ENCODE data around the gene ERI3. TPM values are rescaled to one million over a fixed set of nuclear protein-coding genes. Genes with fewer than 3 reads are reported as not detected.

ERI3 gene
- total RNA-seq, 1 donor = 52.8 TPM

- Histone ChIP-seq H3K9me3 (ENCODE audit: low read depth, low read length) (no peaks in the 10 kb centered on the region), H3K79me2 (ENCODE audit: insufficient read depth, low read length) (no peaks in the 10 kb centered on the region), H3K4me2 (ENCODE audit: insufficient read depth, low read length) (peak overlapping the region; percentile 19), H4K20me1 (ENCODE audit: insufficient read depth, low read length) (peaks cover 26% of the 10 kb centered on the region), H3K27ac (ENCODE audit: low read depth, low read length) (no peak overlapping the region), H2AFZ (ENCODE audit: low read length) (no peak overlapping the region), H3K36me3 (ENCODE audit: insufficient read depth, low read length) (no peaks in the 10 kb centered on the region), H3K4me3 (ENCODE audit: insufficient read depth, low read length) (no peak overlapping the region), H3K27me3 (ENCODE audit: insufficient read depth, low read length) (no peaks in the 10 kb centered on the region), H3K4me1 (ENCODE audit: insufficient read depth, low read length) (peaks cover 17% of the 10 kb centered on the region)
- DNase-seq (ENCODE audit: insufficient read length, low spot score, missing footprints) = no peak
- no peak for TF ChIP-seq CTCF (IDR thresholded peaks at IDR 0.05; ENCODE audit: extremely low read depth, low read depth, low read length)
These were observed 79.6 kb downstream of the ERI3 start for GRCh38 chr1:44275296-44275962.

GRCh38 chr1:44273560-44274350, 81.3 kb downstream of the ERI3 start:
- H3K4me1 ChIP-seq (ENCODE audit: insufficient read depth, low read length) = peaks cover 15% of the 10 kb centered on the region
- no peak for DNase-seq (ENCODE audit: insufficient read length, low spot score, missing footprints)
- no peaks in the 10 kb centered on the region for H3K27me3 ChIP-seq (ENCODE audit: insufficient read depth, low read length)
- H3K9me3 ChIP-seq (ENCODE audit: low read depth, low read length) = no peaks in the 10 kb centered on the region
- H3K4me3 ChIP-seq (ENCODE audit: insufficient read depth, low read length) = no peak overlapping the region
- no peak overlapping the region for H2AFZ ChIP-seq (ENCODE audit: low read length)
- H3K27ac ChIP-seq (ENCODE audit: low read depth, low read length) = no peak overlapping the region
- no peak overlapping the region for H3K4me2 ChIP-seq (ENCODE audit: insufficient read depth, low read length)
- H3K36me3 ChIP-seq (ENCODE audit: insufficient read depth, low read length) = no peaks in the 10 kb centered on the region
- no peaks in the 10 kb centered on the region for H3K79me2 ChIP-seq (ENCODE audit: insufficient read depth, low read length)
- TF ChIP-seq CTCF (IDR thresholded peaks at IDR 0.05; ENCODE audit: extremely low read depth, low read depth, low read length) = no peak
- peaks cover 35% of the 10 kb centered on the region for H4K20me1 ChIP-seq (ENCODE audit: insufficient read depth, low read length)

GRCh38 chr1:44272992-44273391, 82.1 kb downstream of the ERI3 start:
- no peak for TF ChIP-seq CTCF (IDR thresholded peaks at IDR 0.05; ENCODE audit: extremely low read depth, low read depth, low read length)

GRCh38 chr1:44271646-44272045, 83.4 kb downstream of the ERI3 start:
- no peak for DNase-seq (ENCODE audit: insufficient read length, low spot score, missing footprints)
- Histone ChIP-seq H3K36me3 (ENCODE audit: insufficient read depth, low read length) (no peaks in the 10 kb centered on the region), H3K4me2 (ENCODE audit: insufficient read depth, low read length) (no peak overlapping the region), H2AFZ (ENCODE audit: low read length) (no peak overlapping the region), H3K4me3 (ENCODE audit: insufficient read depth, low read length) (no peak overlapping the region), H3K27ac (ENCODE audit: low read depth, low read length) (no peak overlapping the region), H3K79me2 (ENCODE audit: insufficient read depth, low read length) (no peaks in the 10 kb centered on the region), H3K4me1 (ENCODE audit: insufficient read depth, low read length) (peaks cover 14% of the 10 kb centered on the region), H3K9me3 (ENCODE audit: low read depth, low read length) (no peaks in the 10 kb centered on the region), H3K27me3 (ENCODE audit: insufficient read depth, low read length) (no peaks in the 10 kb centered on the region), H4K20me1 (ENCODE audit: insufficient read depth, low read length) (peaks cover 47% of the 10 kb centered on the region)
- no peak for TF ChIP-seq CTCF (IDR thresholded peaks at IDR 0.05; ENCODE audit: extremely low read depth, low read depth, low read length)

More at GRCh38 chr1:44272992-44273391, 82.1 kb downstream of the ERI3 start:
- Histone ChIP-seq H3K27me3 (ENCODE audit: insufficient read depth, low read length) (no peaks in the 10 kb centered on the region), H2AFZ (ENCODE audit: low read length) (no peak overlapping the region), H3K36me3 (ENCODE audit: insufficient read depth, low read length) (no peaks in the 10 kb centered on the region), H3K27ac (ENCODE audit: low read depth, low read length) (no peak overlapping the region), H3K4me1 (ENCODE audit: insufficient read depth, low read length) (peaks cover 15% of the 10 kb centered on the region), H3K9me3 (ENCODE audit: low read depth, low read length) (no peaks in the 10 kb centered on the region), H3K4me2 (ENCODE audit: insufficient read depth, low read length) (no peak overlapping the region), H3K79me2 (ENCODE audit: insufficient read depth, low read length) (no peaks in the 10 kb centered on the region), H3K4me3 (ENCODE audit: insufficient read depth, low read length) (no peak overlapping the region), H4K20me1 (ENCODE audit: insufficient read depth, low read length) (peaks cover 42% of the 10 kb centered on the region)
- DNase-seq (ENCODE audit: insufficient read length, low spot score, missing footprints) = no peak
